Nephron (organoid): ENCODE measurements around the gene RIMS1.

Experiments used
- H3K27ac Mint-ChIP-seq, 3 experiments: 2 replicates each; pipeline ENCODE4 v1.8.0; 2020; ENCODE audit warnings: mixed read lengths in 3 of 3, mild to moderate bottlenecking in 2 of 3, moderate library complexity in 1 of 3
- H3K27me3 Mint-ChIP-seq: 2 replicates; pipeline ENCODE4 v1.8.0; 2021; ENCODE audit warnings: low read depth, mild to moderate bottlenecking, moderate library complexity, mixed read lengths
- H3K36me3 Mint-ChIP-seq: 2 replicates; pipeline ENCODE4 v1.8.0; 2020; ENCODE audit warnings: low read depth, mixed read lengths
- H3K4me1 Mint-ChIP-seq: 2 replicates; pipeline ENCODE4 v1.8.0; 2020; ENCODE audit warnings: mixed read lengths
- H3K4me3 Mint-ChIP-seq, 3 experiments: 2 replicates each; pipeline ENCODE4 v1.8.0; 2020; ENCODE audit warnings: mild to moderate bottlenecking in 3 of 3, mixed read lengths in 3 of 3, moderate library complexity in 2 of 3
- H3K9me3 Mint-ChIP-seq: 2 replicates; pipeline ENCODE4 v1.8.0; 2020; ENCODE audit warnings: mixed read lengths
- CTCF ChIP-seq, 3 experiments: fragments of 200-600 bp; sonication (generic); IDR thresholded peaks; one replicate each; pipeline ENCODE4 v1.5.0; 2021; ENCODE audit warnings: antibody characterized with exemption in 3 of 3; ENCODE audit not compliant: unreplicated experiment in 3 of 3

Gene RIMS1

GRCh38 chr6:72031471-72031870 lies 145.1 kb downstream of the RIMS1 start:
- Mint-ChIP-seq H3K4me3 (no peak overlapping the region), H3K27ac (no peak overlapping the region), H3K36me3 (no peaks in the 10 kb centered on the region), H3K9me3 (no peaks in the 10 kb centered on the region), H3K27me3 (no peaks in the 10 kb centered on the region), H3K4me1 (peaks cover 21% of the 10 kb centered on the region)
- TF ChIP-seq CTCF (IDR thresholded peaks at IDR 0.05; ENCODE audit: unreplicated experiment in 3 of 3): no peak

- no peak for TF ChIP-seq CTCF (IDR thresholded peaks at IDR 0.05; ENCODE audit: unreplicated experiment in 3 of 3)
- Mint-ChIP-seq H3K4me3 (no peak overlapping the region), H3K36me3 (no peaks in the 10 kb centered on the region), H3K9me3 (no peaks in the 10 kb centered on the region), H3K27ac (no peak overlapping the region), H3K4me1 (peaks cover 25% of the 10 kb centered on the region), H3K27me3 (no peaks in the 10 kb centered on the region)
These were observed 145.7 kb downstream of the RIMS1 start for GRCh38 chr6:72032086-72032485.

- TF ChIP-seq CTCF (IDR thresholded peaks at IDR 0.05; ENCODE audit: unreplicated experiment in 3 of 3): no peak
- Mint-ChIP-seq H3K9me3 (no peaks in the 10 kb centered on the region), H3K27me3 (no peaks in the 10 kb centered on the region), H3K4me1 (peaks cover 33% of the 10 kb centered on the region), H3K4me3 (no peak overlapping the region), H3K27ac (no peak overlapping the region), H3K36me3 (no peaks in the 10 kb centered on the region)
These were observed 149.1 kb downstream of the RIMS1 start for GRCh38 chr6:72035486-72035885.

- H3K9me3 Mint-ChIP-seq: no peaks in the 10 kb centered on the region
- no peaks in the 10 kb centered on the region for H3K36me3 Mint-ChIP-seq
- H3K27me3 Mint-ChIP-seq: no peaks in the 10 kb centered on the region
- no peak overlapping the region for H3K4me3 Mint-ChIP-seq
- no peak for TF ChIP-seq CTCF (IDR thresholded peaks at IDR 0.05; ENCODE audit: unreplicated experiment in 3 of 3)
- peaks cover 33% of the 10 kb centered on the region for H3K4me1 Mint-ChIP-seq
- H3K27ac Mint-ChIP-seq: no peak overlapping the region
These were observed 149.6 kb downstream of the RIMS1 start for GRCh38 chr6:72035966-72036365.

GRCh38 chr6:72037006-72037405 lies 150.7 kb downstream of the RIMS1 start:
- Mint-ChIP-seq H3K4me1 (peaks cover 29% of the 10 kb centered on the region), H3K27ac (no peak overlapping the region), H3K36me3 (no peaks in the 10 kb centered on the region), H3K9me3 (no peaks in the 10 kb centered on the region), H3K27me3 (no peaks in the 10 kb centered on the region), H3K4me3 (peak overlapping the region in 2 of 3 experiments; percentile 3 to 7)
- TF ChIP-seq CTCF (IDR thresholded peaks at IDR 0.05; ENCODE audit: unreplicated experiment in 3 of 3): no peak

GRCh38 chr6:72040111-72040510 lies 153.8 kb downstream of the RIMS1 start:
- no peak for TF ChIP-seq CTCF (IDR thresholded peaks at IDR 0.05; ENCODE audit: unreplicated experiment in 3 of 3)
- no peaks in the 10 kb centered on the region for H3K36me3 Mint-ChIP-seq
- no peak overlapping the region for H3K27ac Mint-ChIP-seq
- H3K27me3 Mint-ChIP-seq: no peaks in the 10 kb centered on the region
- H3K4me3 Mint-ChIP-seq: no peak overlapping the region
- H3K4me1 Mint-ChIP-seq: peaks cover 17% of the 10 kb centered on the region
- H3K9me3 Mint-ChIP-seq: no peaks in the 10 kb centered on the region
